Ishikawa (cell line): ENCODE data around the gene MCM6.

ENCODE experiments used
- CEBPB ChIP-seq: IDR thresholded peaks from 2 replicates; pipeline ENCODE4 v1.6.1; 2012
- CREB1 ChIP-seq: IDR thresholded peaks from 2 replicates; pipeline ENCODE4 v1.6.1; 2012; ENCODE audit warnings: low read depth
- EGR1 ChIP-seq: IDR thresholded peaks from 2 replicates; pipeline ENCODE4 v1.6.1; 2012
- EP300 ChIP-seq: IDR thresholded peaks from 2 replicates; pipeline ENCODE4 v1.6.1; 2012; ENCODE audit warnings: borderline replicate concordance
- FOXM1 ChIP-seq: IDR thresholded peaks from 2 replicates; pipeline ENCODE4 v1.6.1; 2012; ENCODE audit warnings: low read depth, borderline replicate concordance
- MAX ChIP-seq: IDR thresholded peaks from 2 replicates; pipeline ENCODE4 v1.6.1; 2012
- NFIC ChIP-seq: IDR thresholded peaks from 2 replicates; pipeline ENCODE4 v1.6.1; 2012
- RAD21 ChIP-seq: IDR thresholded peaks from 2 replicates; pipeline ENCODE4 v1.6.1; 2012; ENCODE audit warnings: low read depth
- TAF1 ChIP-seq: IDR thresholded peaks from 2 replicates; pipeline ENCODE4 v1.6.1; 2012; ENCODE audit warnings: low read depth, mild to moderate bottlenecking
- TCF12 ChIP-seq: IDR thresholded peaks from 2 replicates; pipeline ENCODE4 v1.6.1; 2012; ENCODE audit warnings: low read depth
- TEAD4 ChIP-seq: IDR thresholded peaks from 2 replicates; pipeline ENCODE4 v1.6.1; 2012
- USF1 ChIP-seq: IDR thresholded peaks from 2 replicates; pipeline ENCODE4 v1.6.1; 2012
- YY1 ChIP-seq: IDR thresholded peaks from 2 replicates; pipeline ENCODE4 v1.6.1; 2012; ENCODE audit warnings: low read depth
- ZBTB7A ChIP-seq: IDR thresholded peaks from 2 replicates; pipeline ENCODE4 v1.6.1; 2012; ENCODE audit warnings: low read depth
- TF ChIP-seq, protein P1 (sequence below): IDR thresholded peaks from 2 replicates; pipeline ENCODE4 v1.6.1; 2012; ENCODE audit warnings: low read depth, mild to moderate bottlenecking

Gene MCM6

GRCh38 chr2:135885709-135886108, 9.5 kb upstream of the MCM6 start:
- TF ChIP-seq FOXM1 (no peak), EP300 (no peak), EGR1 (no peak), ZBTB7A (no peak), CEBPB (no peak), TCF12 (no peak), TEAD4 (no peak), USF1 (no peak), RAD21 (no peak), MAX (no peak), NFIC (no peak), YY1 (no peak), CREB1 (no peak), TAF1 (no peak)
- TF ChIP-seq, protein P1, sequence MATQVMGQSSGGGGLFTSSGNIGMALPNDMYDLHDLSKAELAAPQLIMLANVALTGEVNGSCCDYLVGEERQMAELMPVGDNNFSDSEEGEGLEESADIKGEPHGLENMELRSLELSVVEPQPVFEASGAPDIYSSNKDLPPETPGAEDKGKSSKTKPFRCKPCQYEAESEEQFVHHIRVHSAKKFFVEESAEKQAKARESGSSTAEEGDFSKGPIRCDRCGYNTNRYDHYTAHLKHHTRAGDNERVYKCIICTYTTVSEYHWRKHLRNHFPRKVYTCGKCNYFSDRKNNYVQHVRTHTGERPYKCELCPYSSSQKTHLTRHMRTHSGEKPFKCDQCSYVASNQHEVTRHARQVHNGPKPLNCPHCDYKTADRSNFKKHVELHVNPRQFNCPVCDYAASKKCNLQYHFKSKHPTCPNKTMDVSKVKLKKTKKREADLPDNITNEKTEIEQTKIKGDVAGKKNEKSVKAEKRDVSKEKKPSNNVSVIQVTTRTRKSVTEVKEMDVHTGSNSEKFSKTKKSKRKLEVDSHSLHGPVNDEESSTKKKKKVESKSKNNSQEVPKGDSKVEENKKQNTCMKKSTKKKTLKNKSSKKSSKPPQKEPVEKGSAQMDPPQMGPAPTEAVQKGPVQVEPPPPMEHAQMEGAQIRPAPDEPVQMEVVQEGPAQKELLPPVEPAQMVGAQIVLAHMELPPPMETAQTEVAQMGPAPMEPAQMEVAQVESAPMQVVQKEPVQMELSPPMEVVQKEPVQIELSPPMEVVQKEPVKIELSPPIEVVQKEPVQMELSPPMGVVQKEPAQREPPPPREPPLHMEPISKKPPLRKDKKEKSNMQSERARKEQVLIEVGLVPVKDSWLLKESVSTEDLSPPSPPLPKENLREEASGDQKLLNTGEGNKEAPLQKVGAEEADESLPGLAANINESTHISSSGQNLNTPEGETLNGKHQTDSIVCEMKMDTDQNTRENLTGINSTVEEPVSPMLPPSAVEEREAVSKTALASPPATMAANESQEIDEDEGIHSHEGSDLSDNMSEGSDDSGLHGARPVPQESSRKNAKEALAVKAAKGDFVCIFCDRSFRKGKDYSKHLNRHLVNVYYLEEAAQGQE, result no peak

GRCh38 chr2:135882415-135882814, 6.2 kb upstream of the MCM6 start:
- TF ChIP-seq TEAD4, result no peak

DNA sequence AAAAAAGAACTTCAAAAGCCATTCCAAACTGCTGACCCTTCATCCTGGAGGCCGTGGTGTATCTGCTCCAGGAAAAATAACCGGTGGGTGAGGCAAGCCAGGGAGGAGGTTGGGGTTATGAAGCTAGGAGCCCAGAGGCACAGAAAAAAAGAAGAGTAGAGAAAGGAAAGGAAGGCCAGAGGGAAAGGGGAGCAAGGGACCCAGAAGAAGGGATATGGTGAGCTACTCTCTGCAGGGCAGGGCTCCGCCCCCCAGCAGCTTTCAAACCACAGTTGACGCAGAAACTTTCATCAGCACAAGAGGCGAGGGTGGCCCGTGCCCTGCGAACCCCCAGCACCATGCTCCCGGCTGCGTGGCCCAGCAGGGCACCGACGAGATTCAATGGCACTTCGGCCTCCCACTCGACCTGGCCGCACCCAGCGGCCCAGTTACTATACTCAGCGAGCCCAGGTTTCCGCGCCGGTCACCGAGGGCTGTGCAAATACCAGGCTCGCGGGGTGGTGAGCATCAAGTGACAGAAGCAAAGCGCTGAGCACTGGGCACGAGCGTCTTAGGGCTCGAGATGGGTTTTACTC, 665 bp downstream of the MCM6 start:
- TF ChIP-seq USF1 (no peak), YY1 (no peak), RAD21 (no peak)

DNA sequence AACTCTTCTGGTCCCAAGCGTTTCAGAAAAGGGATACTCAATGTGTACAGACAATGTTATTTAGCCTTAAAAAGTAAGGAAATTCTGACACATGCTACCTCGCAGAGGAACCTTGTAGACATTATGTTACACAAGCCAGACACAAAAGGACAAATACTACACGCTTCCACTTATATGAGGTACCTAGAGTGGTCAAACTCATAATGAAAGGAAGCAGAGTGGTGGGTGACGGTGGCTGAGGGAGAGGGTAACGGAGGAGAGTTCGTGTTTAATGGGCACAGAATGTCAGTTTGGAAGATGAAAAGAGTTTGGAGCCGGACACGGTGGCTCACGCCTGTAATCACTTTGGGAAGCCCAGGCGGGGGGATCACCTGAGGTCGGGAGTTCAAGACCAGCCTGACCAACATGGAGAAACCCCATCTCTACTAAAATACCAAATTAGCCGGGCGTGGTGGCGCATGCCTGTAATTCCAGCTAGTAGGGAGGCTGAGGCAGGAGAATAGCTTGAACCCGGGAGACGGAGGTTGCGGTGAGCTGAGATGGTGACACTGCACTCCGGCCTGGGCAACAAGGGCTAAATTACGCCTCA, 1.4 kb downstream of the MCM6 start:
- TF ChIP-seq YY1, result no peak
- no peak for TF ChIP-seq MAX
- TF ChIP-seq EP300, result no peak
- TF ChIP-seq TCF12, result no peak
- no peak for TF ChIP-seq NFIC
- TF ChIP-seq EGR1, result no peak
- TF ChIP-seq ZBTB7A, result no peak
- TF ChIP-seq, protein P1, result no peak

- TF ChIP-seq FOXM1 (no peak), EGR1 (no peak), EP300 (no peak), TEAD4 (no peak), ZBTB7A (no peak), TCF12 (no peak), RAD21 (no peak), NFIC (no peak), MAX (no peak), TAF1 (no peak), YY1 (no peak), CREB1 (no peak), USF1 (no peak), CEBPB (no peak)
- TF ChIP-seq, protein P1, result no peak
These were observed 5.7 kb downstream of the MCM6 start for GRCh38 chr2:135870571-135870970.
